NCI-H526 (cell line): ENCODE results near the gene EPB41L4A.
A peak's percentile ranks its signal among the peaks of the same experiment; 100 is the strongest.

Source experiments
- DNase-seq, 2 experiments: peaks; one replicate each; lab custom pipeline; 2025; lab: John Stamatoyannopoulos, UW

The EPB41L4A gene

GRCh38 chr5:112156211-112156610 lies 262.9 kb downstream of the EPB41L4A start:
- no peak for DNase-seq

- DNase-seq = no peak
These were observed 264.0 kb downstream of the EPB41L4A start for GRCh38 chr5:112154940-112155686.

DNA sequence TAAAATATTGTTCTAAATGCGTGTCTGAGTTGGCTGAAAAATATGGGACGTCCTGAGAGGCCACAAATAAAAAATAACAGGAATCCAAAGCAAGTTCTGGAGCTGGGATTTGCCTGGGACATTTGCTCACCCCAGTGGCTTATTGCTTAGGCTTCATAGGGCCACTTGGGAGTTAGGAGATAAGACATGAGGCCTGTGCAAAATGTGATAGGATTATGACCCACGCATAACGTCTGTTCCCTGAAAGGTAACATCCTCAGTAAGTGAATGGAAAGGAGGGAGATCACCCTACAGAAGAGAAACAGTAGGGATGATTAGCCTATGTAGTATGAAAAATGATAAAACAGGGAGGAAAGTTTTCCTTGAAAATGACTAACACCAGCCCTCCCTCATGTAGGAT lies 269.4 kb downstream of the EPB41L4A start:
- DNase-seq = no peak

DNA sequence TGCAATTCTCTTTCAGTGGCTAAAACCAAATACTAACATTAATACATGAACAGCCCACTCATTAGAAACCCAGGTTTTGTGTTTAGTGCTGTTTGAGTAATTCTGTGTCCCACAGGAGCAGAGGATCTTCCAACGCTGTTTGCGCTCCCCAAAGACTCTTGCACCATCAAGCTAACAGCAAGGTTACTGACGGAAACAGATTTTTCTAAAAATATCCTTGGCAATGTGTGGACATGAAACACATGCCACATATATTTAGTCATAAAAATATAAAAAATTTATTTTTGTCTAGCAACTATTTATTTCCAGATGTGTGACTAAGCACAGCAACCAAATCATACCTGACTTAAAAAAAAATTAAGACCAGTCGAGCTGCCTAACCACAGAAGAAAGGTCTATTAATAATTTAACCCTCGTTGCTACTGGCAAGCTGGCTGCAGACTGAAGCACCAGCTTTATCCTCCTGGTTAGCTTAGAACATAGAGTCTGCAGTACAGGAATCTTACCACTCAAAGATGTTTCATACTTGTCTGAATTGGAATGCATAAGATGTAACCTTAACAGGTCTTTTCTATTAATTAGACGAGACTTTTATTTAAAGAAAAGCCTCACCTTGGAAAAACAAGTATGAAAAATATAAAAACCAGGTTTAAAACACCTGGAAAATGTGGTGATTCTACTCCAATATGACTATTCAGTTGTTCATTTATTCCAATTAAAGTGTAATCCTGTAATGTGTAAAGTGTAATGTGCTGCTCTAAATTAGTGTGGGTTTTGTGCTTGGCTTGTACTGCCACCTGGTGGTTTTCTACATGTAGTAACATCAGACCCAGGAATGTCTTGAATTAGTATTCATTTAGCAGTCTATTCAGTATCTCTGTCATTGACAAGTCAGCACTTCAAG lies 272.5 kb downstream of the EPB41L4A start:
- peak; percentile 69 to 75 for DNase-seq

- DNase-seq = no peak
These were observed 275.4 kb downstream of the EPB41L4A start for GRCh38 chr5:112143690-112144089.

DNA sequence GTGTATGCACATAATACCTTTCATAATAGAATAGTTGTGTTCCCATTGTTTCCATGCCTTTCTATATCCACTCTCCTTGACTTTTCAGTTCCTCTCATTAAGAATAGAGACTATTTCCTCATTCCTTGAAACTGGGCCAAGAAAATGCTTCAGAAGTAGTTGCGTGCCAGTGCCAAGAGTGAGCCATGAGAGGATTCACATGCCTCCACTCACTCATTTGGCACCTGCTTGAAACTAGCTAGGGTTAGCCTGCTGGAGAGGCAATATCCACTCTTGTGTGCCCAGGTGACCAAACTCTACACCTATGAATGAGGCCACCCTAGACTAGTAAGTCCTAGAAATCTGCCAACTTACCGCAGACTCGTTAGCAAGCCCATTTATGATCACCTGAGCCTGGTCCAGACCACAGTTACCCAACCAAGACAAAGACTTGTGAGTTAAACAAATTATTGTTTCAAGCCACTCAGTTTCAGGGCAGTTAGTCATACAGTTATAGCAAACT lies 276.3 kb downstream of the EPB41L4A start:
- no peak for DNase-seq

DNA sequence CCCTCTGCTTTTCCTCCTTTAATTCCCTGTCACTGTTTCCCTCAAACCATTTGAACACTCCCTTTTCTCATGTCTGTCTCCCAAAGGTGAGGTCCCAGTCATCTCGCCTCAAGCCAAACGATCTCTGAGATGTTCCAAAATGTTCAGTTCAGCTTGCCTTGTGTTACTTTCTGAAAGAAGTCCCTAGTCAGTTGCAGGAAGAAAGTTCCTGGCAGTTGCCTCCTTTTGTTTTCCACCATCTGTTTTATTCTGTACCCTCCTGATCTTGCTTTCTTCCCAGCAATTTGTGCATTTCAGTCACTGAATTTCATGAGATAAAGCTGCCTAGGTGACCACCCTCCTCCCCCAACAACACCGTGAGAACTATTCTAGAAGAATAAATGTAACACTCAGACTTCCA lies 277.5 kb downstream of the EPB41L4A start:
- DNase-seq = no peak

DNA sequence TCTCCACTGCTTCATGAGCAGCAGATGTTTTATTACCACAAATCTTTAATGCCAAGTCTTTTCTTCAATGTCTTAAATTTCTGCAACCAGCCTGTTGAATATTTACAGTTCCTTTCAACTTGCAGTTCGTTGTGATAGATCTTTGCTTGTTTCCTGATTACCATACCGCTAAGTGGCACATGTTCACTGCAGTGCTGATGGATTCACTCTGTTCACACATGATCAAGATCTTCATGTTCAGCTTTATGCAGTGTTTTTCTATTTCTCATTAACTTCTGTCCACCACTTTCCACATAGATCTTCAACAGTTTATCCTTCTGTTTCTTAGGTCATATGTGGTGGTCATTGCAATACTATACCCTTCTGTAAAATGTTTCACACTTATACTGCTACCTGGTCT lies 280.6 kb downstream of the EPB41L4A start:
- DNase-seq = no peak

- DNase-seq = no peak
These were observed 282.3 kb downstream of the EPB41L4A start for GRCh38 chr5:112136773-112137172.

DNA sequence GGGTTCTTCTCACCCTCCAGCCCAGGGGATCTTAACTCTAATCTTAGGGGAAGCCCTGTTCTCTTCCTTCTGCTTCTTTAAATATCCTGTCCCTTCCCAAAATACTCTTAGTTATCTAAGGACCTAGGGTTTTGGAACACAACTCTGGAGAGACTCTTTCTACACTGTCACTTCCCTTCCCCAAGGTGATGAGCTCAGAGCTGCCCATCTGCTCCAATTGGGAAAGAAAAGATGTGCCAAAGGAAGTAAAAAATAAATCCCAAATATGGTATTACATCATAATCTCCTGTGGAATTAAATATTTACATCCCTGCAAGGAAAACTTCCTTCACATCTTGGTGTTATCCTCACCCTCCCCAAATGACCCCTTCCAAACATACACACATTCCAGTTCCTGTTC lies 291.2 kb downstream of the EPB41L4A start:
- no peak for DNase-seq

DNA sequence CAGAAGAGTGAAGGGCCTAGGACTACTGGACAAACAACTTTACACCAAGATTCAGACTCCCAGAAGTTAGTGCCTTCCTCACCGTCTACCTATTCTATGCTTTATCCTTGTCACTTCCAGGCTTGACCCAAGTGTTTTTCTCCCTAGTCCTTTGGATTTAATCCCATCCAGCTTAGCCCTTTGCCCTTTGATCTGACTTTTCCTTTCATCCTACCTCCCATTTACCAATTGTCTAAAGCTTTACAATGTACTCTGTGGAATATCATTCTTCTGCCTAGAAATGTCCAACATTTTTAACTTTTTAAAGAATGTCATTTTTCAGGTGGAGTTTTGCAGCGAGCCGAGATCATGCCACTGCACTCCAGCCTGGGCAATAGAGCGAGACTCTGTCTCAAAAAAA lies 292.1 kb downstream of the EPB41L4A start:
- DNase-seq = no peak

DNA sequence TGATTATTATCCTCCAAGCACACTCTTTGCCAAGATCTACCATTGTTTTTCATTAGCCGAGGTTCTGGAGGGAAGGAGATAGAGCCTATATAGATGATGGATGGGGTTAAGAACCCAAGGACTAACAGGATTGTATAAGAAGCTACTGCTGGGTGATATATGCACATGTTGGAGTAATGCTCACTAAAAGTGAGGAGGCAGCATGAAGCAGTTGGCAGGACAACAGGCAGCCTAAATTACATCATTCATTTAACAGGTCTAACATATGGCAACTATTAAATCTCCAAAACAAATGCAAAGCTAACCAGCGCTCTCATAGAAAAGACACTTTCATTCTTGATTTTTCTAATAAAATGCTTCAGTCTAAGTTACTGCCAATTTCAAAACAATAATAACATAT lies 293.2 kb downstream of the EPB41L4A start:
- DNase-seq = no peak

DNA sequence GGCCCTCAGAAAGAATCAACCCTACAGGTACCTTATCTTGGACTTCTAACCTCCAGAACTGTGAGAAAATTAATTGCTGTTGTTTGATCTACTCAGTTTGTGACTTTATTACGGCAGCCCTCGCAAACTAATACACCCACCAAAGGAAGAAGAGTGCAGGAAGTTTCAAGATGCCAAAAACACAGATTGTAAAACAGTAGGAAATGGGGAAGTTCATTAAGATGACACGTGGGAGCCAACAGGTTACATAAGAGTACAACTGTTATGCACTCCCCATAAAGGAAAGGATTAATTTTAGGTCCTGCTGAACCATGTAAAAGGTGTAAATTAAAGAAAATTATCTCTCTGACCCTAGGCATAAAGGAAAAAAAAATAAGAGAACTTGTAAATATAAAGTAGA lies 294.3 kb downstream of the EPB41L4A start:
- no peak for DNase-seq

GRCh38 chr5:112123086-112123485 lies 296.0 kb downstream of the EPB41L4A start:
- DNase-seq = no peak

- no peak for DNase-seq
These were observed 296.7 kb downstream of the EPB41L4A start for GRCh38 chr5:112122353-112122752.

DNA sequence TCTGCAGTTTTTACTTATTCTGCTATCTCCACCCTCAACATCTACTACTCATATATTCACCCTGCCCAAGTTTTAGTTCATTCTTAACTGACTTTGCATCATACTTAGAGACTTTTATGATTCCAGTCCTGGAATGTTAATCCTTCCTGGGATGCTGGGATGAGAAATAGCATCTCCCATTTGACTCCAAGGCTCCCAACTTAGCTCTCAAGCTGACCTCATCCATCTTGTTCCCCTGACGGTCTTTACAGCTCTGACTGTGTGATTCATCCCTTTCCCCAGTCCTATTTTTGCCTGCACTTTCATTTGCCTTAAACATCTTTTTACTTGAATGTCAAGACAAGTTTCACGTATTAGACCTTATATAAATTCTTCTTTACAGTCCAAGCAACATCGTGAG lies 297.8 kb downstream of the EPB41L4A start:
- DNase-seq = no peak

DNA sequence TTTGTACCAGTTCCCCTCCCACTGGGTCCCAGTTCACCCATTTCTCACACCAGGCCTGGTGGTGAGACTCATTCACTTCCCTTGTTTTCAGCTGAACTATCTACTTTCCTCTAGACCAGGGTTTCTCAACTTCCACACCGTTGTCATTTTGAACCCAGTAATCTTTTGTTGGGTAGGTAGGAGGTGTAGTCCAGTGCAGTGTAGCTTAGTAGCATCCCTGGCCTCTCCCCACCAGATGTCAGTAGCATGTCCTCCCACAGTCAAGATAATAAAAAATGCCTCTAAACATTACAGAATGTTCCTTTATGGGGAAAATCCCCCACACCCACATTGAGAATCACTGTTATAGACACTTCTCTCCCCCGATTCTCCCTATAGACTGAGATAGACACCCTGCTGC lies 299.1 kb downstream of the EPB41L4A start:
- no peak for DNase-seq

DNA sequence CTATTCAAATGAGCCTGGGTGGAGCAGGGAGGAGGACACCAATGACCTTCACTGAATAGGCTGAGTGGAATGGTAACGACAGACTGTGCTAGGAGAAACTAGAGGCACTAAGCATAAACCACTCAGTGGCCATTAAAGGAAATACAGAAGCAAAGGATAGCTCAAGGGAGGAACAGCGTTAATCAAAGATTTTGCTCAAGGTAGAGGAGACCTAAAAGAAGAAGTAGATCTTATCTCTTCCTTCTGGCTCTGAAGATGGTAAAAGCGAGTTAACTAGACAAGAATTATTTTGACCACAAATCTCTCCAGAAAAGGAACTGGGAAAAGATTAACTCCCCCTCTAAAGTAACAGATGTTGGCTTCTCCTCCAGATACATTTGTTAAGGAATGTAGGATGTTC lies 299.6 kb downstream of the EPB41L4A start:
- no peak for DNase-seq

DNA sequence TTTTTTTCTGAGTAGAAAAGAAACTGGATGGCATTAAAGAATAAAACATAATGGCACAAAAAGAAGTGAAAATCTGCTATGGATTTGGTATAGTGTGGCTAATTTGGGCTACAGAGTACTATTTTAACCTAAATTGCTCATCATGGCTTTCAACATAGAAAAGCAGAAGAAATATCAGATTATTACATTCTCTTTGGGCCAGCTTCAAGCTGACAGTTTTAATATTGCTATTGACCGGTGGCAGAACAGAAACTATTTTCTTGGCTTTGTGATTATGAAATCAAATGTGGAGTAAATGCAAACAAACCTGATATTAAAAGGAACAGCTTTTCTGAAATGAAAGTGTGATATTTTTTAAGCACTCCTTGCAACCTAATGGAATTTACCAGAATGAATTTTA lies 301.5 kb downstream of the EPB41L4A start:
- no peak for DNase-seq

- no peak for DNase-seq
These were observed 302.7 kb downstream of the EPB41L4A start for GRCh38 chr5:112116371-112116770.

- no peak for DNase-seq
These were observed 305.5 kb downstream of the EPB41L4A start for GRCh38 chr5:112113565-112113964.
